Ishikawa (cell line): ENCODE results near the gene HSPB8.

Experiments used
- CEBPB ChIP-seq: IDR thresholded peaks from 2 replicates; pipeline ENCODE4 v1.6.1; 2012
- CREB1 ChIP-seq: IDR thresholded peaks from 2 replicates; pipeline ENCODE4 v1.6.1; 2012; ENCODE audit warnings: low read depth
- EGR1 ChIP-seq: IDR thresholded peaks from 2 replicates; pipeline ENCODE4 v1.6.1; 2012
- EP300 ChIP-seq: IDR thresholded peaks from 2 replicates; pipeline ENCODE4 v1.6.1; 2012; ENCODE audit warnings: borderline replicate concordance
- FOXM1 ChIP-seq: IDR thresholded peaks from 2 replicates; pipeline ENCODE4 v1.6.1; 2012; ENCODE audit warnings: low read depth, borderline replicate concordance
- MAX ChIP-seq: IDR thresholded peaks from 2 replicates; pipeline ENCODE4 v1.6.1; 2012
- NFIC ChIP-seq: IDR thresholded peaks from 2 replicates; pipeline ENCODE4 v1.6.1; 2012
- RAD21 ChIP-seq: IDR thresholded peaks from 2 replicates; pipeline ENCODE4 v1.6.1; 2012; ENCODE audit warnings: low read depth
- TAF1 ChIP-seq: IDR thresholded peaks from 2 replicates; pipeline ENCODE4 v1.6.1; 2012; ENCODE audit warnings: low read depth, mild to moderate bottlenecking
- TCF12 ChIP-seq: IDR thresholded peaks from 2 replicates; pipeline ENCODE4 v1.6.1; 2012; ENCODE audit warnings: low read depth
- TEAD4 ChIP-seq: IDR thresholded peaks from 2 replicates; pipeline ENCODE4 v1.6.1; 2012
- YY1 ChIP-seq: IDR thresholded peaks from 2 replicates; pipeline ENCODE4 v1.6.1; 2012; ENCODE audit warnings: low read depth
- ZBTB7A ChIP-seq: IDR thresholded peaks from 2 replicates; pipeline ENCODE4 v1.6.1; 2012; ENCODE audit warnings: low read depth
- TF ChIP-seq, protein P1 (sequence below): IDR thresholded peaks from 2 replicates; pipeline ENCODE4 v1.6.1; 2012
- TF ChIP-seq, protein P2 (sequence below): IDR thresholded peaks from 2 replicates; pipeline ENCODE4 v1.6.1; 2012; ENCODE audit warnings: low read depth, mild to moderate bottlenecking

Gene HSPB8, protein sequence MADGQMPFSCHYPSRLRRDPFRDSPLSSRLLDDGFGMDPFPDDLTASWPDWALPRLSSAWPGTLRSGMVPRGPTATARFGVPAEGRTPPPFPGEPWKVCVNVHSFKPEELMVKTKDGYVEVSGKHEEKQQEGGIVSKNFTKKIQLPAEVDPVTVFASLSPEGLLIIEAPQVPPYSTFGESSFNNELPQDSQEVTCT

GRCh38 chr12:119178544-119179334, at the start of gene HSPB8:
HSPB8 (plus strand) TSS chr12:119178931; CDS start chr12:119179313, 382 bp downstream.
- TF ChIP-seq YY1 (no peak), NFIC (no peak), TAF1 (no peak), CREB1 (no peak), CEBPB (no peak)

DNA sequence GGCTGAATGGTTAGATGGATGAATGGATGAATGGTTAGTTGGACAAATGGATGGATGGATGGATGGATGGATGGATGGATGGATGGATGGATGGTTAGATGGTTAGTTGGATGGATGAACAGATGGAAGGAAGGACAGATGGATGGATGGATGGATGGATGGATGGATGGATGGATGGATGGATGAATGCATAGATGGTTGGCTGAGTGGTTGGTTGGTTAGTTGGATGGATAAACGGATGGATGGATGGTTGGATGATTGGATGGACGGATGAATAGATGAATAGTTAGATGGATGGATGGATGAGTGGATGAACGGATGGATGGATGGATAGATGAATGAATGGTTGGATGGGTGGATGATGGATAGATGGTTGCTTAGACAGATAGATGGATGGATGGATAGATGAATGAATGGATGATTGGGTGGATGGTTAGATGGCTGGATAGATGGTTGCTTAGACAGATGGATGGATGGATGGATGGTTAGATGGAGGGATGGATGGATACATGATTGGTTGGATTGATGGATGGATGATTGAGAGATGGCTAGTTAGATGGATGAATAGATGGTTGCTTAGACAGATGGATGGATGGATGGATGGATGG, 48.8 kb upstream of the HSPB8 start:
- TF ChIP-seq EGR1: no peak
- no peak for TF ChIP-seq TEAD4
- TF ChIP-seq, protein P1, sequence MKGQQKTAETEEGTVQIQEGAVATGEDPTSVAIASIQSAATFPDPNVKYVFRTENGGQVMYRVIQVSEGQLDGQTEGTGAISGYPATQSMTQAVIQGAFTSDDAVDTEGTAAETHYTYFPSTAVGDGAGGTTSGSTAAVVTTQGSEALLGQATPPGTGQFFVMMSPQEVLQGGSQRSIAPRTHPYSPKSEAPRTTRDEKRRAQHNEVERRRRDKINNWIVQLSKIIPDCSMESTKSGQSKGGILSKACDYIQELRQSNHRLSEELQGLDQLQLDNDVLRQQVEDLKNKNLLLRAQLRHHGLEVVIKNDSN: no peak
- no peak for TF ChIP-seq CEBPB
- TF ChIP-seq TAF1: no peak
- TF ChIP-seq FOXM1: no peak
- no peak for TF ChIP-seq RAD21
- TF ChIP-seq MAX: no peak
- TF ChIP-seq ZBTB7A: no peak
- TF ChIP-seq TCF12: no peak
- TF ChIP-seq, protein P2, sequence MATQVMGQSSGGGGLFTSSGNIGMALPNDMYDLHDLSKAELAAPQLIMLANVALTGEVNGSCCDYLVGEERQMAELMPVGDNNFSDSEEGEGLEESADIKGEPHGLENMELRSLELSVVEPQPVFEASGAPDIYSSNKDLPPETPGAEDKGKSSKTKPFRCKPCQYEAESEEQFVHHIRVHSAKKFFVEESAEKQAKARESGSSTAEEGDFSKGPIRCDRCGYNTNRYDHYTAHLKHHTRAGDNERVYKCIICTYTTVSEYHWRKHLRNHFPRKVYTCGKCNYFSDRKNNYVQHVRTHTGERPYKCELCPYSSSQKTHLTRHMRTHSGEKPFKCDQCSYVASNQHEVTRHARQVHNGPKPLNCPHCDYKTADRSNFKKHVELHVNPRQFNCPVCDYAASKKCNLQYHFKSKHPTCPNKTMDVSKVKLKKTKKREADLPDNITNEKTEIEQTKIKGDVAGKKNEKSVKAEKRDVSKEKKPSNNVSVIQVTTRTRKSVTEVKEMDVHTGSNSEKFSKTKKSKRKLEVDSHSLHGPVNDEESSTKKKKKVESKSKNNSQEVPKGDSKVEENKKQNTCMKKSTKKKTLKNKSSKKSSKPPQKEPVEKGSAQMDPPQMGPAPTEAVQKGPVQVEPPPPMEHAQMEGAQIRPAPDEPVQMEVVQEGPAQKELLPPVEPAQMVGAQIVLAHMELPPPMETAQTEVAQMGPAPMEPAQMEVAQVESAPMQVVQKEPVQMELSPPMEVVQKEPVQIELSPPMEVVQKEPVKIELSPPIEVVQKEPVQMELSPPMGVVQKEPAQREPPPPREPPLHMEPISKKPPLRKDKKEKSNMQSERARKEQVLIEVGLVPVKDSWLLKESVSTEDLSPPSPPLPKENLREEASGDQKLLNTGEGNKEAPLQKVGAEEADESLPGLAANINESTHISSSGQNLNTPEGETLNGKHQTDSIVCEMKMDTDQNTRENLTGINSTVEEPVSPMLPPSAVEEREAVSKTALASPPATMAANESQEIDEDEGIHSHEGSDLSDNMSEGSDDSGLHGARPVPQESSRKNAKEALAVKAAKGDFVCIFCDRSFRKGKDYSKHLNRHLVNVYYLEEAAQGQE: no peak
- no peak for TF ChIP-seq NFIC
- TF ChIP-seq YY1: no peak
- TF ChIP-seq CREB1: no peak

GRCh38 chr12:119130523-119130922, 48.2 kb upstream of the HSPB8 start:
- TF ChIP-seq EGR1 (no peak), CEBPB (no peak), MAX (no peak), TEAD4 (no peak), TAF1 (no peak), RAD21 (no peak), FOXM1 (no peak), YY1 (no peak)
- TF ChIP-seq, protein P1: no peak

DNA sequence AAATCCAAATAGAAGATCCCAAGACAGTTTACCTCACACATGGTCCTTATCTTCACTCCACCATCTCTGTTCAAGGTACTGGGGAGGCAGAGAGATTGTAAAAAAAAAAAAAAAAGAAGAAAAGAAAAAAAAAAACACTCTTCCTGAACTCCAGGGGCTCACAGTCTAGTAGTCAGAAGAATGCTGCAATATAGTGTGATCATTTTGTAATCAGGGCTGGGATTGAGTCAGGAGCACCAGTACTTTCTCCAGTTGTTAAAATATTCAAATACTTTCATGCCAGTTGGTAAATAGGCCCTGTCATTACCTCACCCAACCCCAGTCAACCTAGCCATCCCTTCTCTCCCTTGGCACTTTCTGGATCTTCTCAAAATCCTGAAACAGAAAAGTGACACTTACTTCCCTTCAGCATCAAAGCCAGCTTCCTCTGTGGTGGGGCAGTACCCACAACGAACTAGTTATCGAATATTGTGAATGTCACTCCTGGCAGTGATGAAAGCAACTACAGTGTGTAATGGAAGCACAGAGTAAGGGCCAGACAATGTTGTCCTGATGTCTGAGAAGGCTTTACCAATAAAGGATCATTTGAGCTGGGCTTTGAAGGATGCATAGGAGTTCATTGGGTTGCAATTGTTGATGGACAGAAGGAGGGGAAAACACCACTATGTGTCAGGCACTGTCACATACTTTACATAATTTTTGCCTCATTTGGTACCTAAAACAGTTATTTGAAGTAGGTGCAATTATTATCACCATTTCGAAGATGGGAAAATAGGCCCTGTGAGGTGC, 44.3 kb upstream of the HSPB8 start:
- no peak for TF ChIP-seq EP300
- TF ChIP-seq CEBPB: no peak
- no peak for TF ChIP-seq RAD21
- no peak for TF ChIP-seq FOXM1
- no peak for TF ChIP-seq TCF12

DNA sequence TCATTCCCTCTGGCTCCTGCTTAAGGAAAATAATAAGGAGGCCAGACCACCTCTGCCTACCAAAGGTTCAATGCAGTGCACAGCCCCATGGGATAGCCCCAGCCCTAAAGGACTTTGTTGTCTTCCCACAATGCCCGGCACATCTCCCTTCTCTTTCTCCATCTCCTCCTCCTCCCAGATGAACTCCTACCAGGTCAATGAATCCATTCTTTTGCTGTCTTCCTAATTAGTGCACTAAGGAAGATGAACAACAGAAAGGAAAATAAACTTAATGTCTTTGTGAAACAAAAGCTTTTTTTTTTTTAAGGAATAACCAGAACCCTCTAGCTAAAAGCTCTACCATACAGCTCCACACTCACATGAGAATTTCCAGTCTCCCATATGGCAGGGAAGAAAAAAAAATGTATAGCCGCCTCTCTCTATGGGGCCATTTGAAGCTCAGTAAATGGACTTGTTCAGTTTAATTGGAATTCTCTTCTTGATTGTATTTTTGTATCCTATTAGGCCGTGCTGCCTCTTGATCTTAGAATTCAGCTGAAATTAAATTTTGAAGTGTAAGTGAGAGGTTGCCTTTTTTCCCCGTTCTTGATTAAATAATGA, 41.8 kb upstream of the HSPB8 start:
- TF ChIP-seq RAD21 (no peak), CREB1 (no peak), TCF12 (no peak), TAF1 (no peak), TEAD4 (no peak), EP300 (no peak), ZBTB7A (no peak), YY1 (no peak), FOXM1 (no peak), EGR1 (no peak)
- TF ChIP-seq, protein P1: no peak

DNA sequence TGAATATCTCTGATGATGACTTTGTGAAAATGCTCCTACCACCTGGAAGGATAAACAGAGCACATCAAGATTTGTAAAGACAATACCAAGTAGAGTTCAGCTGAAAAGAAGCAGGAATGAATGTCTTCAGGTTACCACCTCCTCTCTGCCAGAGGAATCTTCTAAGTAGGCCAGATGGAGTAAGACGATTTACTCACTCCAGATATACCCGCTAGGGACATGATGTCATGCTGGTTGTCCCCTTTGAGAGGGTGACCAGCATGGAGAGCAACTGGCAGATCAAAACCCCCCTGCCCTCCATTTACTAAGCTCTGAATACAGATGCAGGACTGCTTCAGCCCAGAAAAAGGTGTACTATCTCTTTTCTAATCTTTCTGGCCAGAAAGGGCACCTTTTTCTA, 39.3 kb upstream of the HSPB8 start:
- TF ChIP-seq TCF12 (no peak), YY1 (no peak), MAX (no peak), TEAD4 (no peak), NFIC (no peak), EP300 (no peak), FOXM1 (no peak), CEBPB (no peak)
- TF ChIP-seq, protein P2: no peak
- TF ChIP-seq, protein P1: no peak
